Measurements from ENCODE around the gene NUP93. TPM values are rescaled to one million over a fixed set of nuclear protein-coding genes. Genes with fewer than 3 reads are reported as not detected.

NUP93 gene
- total and polyA plus RNA-seq, 2 donors (not counting 3 experiments of a cell fraction or from before 2014, with no cell fraction given): 62.3 to 124 TPM

GRCh38 chr16:56742030-56742984, 12.4 kb downstream of the NUP93 start:
- FAIRE-seq (no peak), DNase-seq (ENCODE audit: low read depth, low spot score) (peak; percentile 49)
- no peaks in the 10 kb centered on the region for H3K9me1 ChIP-seq (replicated peaks; ENCODE audit: control insufficient read depth, extremely low read depth, insufficient read depth, low read length)
- peaks cover 15% of the 10 kb centered on the region for H3K4me1 ChIP-seq (ENCODE audit: control insufficient read depth, extremely low read depth, insufficient read depth, low read length)
- no peak overlapping the region for H2AFZ ChIP-seq (ENCODE audit: low read depth, low read length)
- no peaks in the 10 kb centered on the region for H3K9me3 ChIP-seq (replicated peaks; ENCODE audit: control insufficient read depth, insufficient read depth, low read length)
- dilution Hi-C loops (cut with MboI; ENCODE audit: extremely low pct_ligation_motif_present, low sequenced_read_pairs) (no loop called here), intact Hi-C loops (cut with micrococcal nuclease) (no loop called here)
- no TSS peak for BruUV-seq (replicated peaks)
- peak overlapping the region; percentile 12 for H3K27ac ChIP-seq (ENCODE audit: insufficient read depth, low read depth, low read length)
- H3K9ac ChIP-seq (replicated peaks; ENCODE audit: extremely low read depth, insufficient read depth, low read length): no peak overlapping the region
- H3K36me3 ChIP-seq (ENCODE audit: control insufficient read depth in 2 of 2, extremely low read depth in 1 of 2, insufficient read depth in 2 of 2, low read length in 2 of 2): no peaks in the 10 kb centered on the region
- H3K4me2 ChIP-seq (ENCODE audit: insufficient read depth, low read length): peak overlapping the region; percentile 58
- no peak overlapping the region for H3K4me3 ChIP-seq (replicated peaks in 1 of 3; ENCODE audit: insufficient read depth in 1 of 3, low read depth in 1 of 3, low read length in 3 of 3)
- no peak for TF ChIP-seq EZH2 (IDR thresholded peaks at IDR 0.05; ENCODE audit: borderline replicate concordance, low read depth, low read length, severe bottlenecking)
- no peak for TF ChIP-seq POLR2A (IDR thresholded peaks at IDR 0.05; ENCODE audit: low read depth, low read length)
- peak; percentile 57 for TF ChIP-seq FOS (IDR thresholded peaks at IDR 0.05; ENCODE audit: borderline replicate concordance, insufficient read depth, low read length)
- TF ChIP-seq MAX (IDR thresholded peaks at IDR 0.05; ENCODE audit: insufficient read depth, insufficient read length): no peak
- TF ChIP-seq MYC (IDR thresholded peaks at IDR 0.05; ENCODE audit: low read depth, low read length): no peak
- peak; percentile 2 for TF ChIP-seq JUN (IDR thresholded peaks at IDR 0.05; ENCODE audit: borderline replicate concordance, insufficient read depth, insufficient read length, low read depth)
- TF ChIP-seq POLR2AphosphoS5 (IDR thresholded peaks at IDR 0.05; ENCODE audit: insufficient read depth, low read depth, low read length): no peak
- TF ChIP-seq GATA2 (IDR thresholded peaks at IDR 0.05; ENCODE audit: insufficient read depth, insufficient read length, low read depth, low read length): no peak
- TF ChIP-seq CTCF (IDR thresholded peaks at IDR 0.05; ENCODE audit: extremely low read depth in 1 of 2, insufficient read depth in 1 of 2, low read depth in 1 of 2, low read length in 2 of 2): no peak
- ChIA-PET POLR2A (no interaction called here), CTCF (interaction anchor here (1.0 to 1.3 kb wide), 2 partner anchors 9 to 11 kb away, joined by 3 read pairs; no protein-coding TSS in a partner anchor)
- H4K20me1 ChIP-seq (replicated peaks; ENCODE audit: control insufficient read depth, extremely low read depth, insufficient read depth, low read length): no peaks in the 10 kb centered on the region
- H3K27me3 ChIP-seq (ENCODE audit: control insufficient read depth in 2 of 2, insufficient read depth in 2 of 2, low read length in 2 of 2): no peaks in the 10 kb centered on the region
- H3K79me2 ChIP-seq (ENCODE audit: control insufficient read depth, insufficient read depth, low read length): peaks cover 61% of the 10 kb centered on the region
